Brain pericyte (primary cell): ENCODE results near the gene MEF2A.

Source experiments
- DNase-seq: peaks from one replicate; pipeline ENCODE4 v3.0.0-alpha.2; 2012; ENCODE audit warnings: low read depth, low spot score

MEF2A gene

DNA sequence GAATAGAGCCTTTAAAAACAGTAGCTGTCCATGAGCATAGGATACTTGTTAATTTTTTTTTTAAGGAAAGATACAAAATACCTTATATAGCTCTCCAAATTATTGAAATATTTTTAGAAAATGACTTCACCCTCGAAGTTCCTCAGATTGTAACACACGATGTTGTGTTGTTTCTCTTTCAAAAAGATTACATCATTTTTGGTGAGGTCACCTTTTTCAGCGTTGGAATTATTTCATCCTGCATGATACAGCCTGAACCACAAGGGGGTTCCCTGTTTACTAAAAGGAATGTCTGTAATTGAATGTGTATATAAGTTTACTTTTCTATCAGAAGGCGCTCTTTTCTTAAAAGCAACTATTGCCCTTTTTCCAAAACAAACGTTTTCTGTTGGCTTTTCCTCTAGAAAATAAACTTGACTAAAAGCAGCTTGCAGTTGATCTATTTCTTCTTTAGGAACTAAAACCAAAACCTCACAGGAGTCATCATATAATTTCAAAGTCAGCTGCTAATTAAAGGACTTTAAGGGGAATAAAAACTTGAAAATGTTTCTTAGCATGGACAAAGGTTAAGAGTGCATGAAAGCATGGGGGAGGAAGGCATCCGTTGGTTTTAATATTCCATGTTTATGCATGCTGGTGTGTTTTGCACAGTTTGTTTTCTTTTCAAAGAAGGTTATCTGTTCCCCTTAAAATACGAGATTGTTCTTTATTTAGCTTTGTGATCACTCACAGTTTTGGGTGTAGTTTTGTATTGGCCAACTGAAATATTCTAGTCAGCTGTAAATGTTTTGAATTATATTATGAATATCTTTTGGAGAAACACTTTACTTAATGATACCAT lies 138.0 kb downstream of the MEF2A start:
- peak; percentile 62 for DNase-seq

DNA sequence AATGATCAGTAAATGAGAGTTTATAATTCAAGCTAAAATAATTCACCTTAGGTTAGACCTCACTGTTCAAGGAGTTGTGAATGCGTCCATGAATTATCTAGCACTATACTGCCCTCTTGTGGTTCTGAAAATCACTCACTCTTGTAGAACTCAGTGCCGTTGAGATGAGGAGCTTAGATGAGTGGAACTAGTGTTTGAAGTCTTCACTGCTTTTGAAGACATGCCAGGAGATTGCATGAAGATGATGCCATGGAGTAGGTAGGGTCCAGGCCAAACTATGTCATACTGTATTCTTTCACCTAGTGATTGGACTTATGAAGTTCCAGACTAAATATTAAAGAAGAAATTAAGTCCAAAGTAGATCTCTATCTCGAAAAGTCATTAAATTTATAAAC lies 138.7 kb downstream of the MEF2A start:
- peak; percentile 67 for DNase-seq

DNA sequence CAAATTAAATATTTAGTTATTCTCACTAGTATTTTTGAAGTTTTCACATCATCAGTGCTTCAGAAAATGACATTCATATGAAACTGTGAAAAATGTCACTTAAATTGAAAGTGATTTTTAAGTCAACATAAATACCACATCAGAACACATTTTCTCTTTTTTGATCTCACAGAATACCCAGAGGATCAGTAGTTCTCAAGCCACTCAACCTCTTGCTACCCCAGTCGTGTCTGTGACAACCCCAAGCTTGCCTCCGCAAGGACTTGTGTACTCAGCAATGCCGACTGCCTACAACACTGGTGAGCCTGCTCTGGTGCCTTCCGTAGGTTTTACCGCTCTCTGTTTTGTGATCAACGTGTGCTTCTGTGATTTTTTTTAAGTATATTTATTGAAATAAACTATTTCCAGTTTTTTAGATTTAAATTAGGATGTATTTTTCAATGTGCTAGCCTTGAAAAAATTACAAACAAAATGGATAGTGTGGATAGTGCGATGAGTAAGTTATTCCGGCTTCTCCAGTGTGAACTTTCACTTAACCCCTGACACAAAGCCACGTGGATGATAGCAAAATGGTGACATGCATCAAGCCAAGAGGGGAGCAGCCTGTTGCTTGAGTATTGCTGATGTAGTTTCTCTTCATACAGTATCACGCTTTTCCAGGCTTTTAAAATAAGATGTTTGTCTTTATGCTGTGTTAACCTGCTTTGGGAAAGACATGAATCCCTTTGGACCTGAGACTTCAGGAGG lies 140.9 kb downstream of the MEF2A start:
- DNase-seq, result no peak

DNA sequence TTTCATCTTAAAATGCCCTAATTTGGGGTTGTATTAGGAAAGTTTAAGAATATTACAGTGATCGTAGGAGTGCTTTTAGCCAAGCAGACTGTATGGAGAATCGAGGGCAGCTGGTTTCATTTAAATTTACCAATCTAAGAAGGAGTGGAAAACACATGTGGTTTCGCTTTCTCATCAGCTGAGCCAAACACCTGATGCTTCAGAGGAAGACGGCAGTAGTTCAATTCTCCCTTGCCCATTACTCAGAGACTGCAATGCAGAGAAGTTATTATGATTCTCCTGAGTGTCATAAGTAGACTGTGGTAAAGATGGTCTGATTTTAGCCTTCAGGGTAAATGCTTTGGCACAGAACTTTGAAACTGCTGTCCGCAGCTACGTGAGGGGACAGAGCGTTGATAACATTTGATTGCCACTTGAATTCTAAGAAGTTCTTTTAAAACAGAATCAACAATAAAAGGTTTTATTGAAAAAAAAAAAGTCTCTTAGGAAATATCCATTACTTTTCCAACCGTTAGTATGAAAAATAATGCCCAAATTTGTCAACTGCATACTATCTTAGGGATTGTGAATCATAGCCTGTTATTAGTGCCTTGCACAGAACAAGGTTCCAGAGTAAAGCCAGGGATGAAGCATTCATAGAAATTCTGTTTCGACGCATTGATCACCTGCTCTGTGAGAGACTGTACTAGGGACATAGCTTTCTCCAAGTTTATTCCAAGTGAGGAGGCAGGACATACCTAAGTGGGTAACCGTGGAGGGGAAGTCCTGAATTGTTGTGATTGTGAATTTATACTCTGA lies 141.9 kb downstream of the MEF2A start:
- DNase-seq, result no peak

DNA sequence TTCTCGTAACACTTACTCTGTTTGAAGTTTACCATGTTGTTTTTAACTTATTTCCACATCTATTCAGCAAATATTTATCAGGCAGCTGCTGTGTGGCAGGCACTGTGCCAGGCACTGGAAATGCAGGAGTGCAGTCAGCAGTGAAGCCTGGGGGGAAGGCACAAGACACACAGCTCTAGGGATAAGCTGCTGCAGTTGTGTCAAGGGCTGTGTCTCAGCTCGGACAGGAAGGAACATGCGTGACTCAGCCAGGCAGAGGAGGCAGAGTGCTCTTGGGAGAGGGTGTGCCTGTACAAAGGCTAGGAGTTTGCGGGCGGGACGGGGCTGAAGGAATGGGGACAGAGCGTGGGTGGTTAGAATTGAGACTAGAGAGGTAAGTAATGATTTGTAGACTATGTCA lies 142.8 kb downstream of the MEF2A start:
- DNase-seq, result no peak

DNA sequence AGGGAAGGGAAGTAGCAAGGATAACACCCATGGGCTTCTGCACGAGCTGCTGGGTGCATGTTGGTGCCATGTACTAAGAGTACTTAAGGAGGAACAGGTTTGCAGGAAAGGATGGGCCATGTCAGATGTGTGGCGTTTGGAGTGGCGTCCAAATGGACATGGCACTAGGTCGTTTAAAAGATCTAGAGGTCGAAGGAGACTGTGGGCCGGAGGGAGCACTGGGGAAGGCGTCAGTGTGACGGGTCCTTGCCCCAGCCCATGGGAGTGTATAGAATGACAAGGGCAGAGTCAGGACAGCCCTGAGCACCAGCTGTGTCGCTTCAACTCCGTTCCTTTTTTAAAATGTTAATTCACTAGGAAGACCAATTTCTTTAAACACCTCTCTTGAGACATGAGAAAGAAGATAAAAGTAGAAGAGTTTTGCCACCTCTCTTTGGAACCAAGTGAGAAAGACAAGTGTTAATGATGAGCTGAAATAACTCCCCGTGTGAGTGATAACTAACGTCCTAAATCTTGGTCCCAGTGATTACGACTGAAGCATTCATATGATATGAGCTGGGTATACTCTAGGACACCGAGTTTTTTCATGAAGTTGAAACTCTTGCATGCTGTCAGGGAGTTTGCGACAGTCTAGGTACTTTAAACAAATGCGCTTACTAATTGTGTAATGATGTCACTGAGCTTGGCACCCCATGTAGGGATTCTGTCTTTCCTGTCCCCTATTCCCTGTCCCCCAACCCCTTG lies 143.6 kb downstream of the MEF2A start:
- DNase-seq, result no peak

DNA sequence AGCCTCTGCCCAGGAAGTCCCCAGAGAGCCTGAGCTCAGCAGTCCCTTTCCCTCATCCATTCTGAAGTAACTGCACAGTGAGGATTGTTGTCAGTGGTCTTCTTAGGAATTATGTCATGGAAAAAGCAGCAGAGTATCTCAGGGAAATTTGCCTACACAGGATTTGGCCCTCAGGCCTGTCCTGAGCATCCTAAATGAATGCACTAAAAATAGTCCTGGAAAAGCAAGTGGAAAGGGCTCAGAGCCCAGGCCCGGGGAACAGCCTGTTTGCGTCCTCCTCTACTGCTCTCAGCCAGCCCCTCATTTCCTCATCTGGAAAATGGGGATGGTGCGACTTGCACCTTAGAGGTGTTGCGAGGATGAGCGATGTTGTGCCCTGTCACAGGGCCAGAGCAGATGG lies 145.8 kb downstream of the MEF2A start:
- no peak for DNase-seq

DNA sequence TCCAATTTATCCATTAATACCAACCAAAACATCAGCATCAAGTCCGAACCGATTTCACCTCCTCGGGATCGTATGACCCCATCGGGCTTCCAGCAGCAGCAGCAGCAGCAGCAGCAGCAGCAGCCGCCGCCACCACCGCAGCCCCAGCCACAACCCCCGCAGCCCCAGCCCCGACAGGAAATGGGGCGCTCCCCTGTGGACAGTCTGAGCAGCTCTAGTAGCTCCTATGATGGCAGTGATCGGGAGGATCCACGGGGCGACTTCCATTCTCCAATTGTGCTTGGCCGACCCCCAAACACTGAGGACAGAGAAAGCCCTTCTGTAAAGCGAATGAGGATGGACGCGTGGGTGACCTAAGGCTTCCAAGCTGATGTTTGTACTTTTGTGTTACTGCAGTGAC lies 146.6 kb downstream of the MEF2A start:
- no peak for DNase-seq

DNA sequence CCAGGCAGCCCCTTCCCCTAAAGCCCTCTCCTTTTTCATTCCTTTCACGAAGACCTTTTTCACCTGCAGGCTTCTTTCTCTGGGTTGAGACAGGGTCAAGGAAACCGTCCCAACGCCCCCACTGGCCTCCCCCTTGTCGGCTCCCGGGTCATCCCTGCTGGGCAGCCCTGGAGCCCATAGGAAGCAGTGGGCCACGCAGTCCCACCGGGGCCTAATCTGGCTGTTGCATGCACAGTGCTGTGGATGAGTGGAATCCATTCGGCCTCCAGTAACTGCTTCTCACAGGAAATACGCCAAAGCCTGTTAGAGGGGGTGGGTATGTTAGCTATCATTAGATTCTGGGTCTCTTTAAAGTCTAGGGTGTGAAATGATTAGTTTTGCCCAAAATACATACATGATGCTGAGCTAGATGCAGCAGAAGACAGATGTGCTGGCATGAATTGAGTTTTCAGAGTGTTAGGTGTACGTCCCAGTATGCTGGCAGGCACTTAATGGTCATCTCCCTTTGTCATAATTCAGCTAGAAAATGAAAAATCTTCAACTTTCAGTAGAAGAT lies 150.8 kb downstream of the MEF2A start:
- DNase-seq, result no peak

DNA sequence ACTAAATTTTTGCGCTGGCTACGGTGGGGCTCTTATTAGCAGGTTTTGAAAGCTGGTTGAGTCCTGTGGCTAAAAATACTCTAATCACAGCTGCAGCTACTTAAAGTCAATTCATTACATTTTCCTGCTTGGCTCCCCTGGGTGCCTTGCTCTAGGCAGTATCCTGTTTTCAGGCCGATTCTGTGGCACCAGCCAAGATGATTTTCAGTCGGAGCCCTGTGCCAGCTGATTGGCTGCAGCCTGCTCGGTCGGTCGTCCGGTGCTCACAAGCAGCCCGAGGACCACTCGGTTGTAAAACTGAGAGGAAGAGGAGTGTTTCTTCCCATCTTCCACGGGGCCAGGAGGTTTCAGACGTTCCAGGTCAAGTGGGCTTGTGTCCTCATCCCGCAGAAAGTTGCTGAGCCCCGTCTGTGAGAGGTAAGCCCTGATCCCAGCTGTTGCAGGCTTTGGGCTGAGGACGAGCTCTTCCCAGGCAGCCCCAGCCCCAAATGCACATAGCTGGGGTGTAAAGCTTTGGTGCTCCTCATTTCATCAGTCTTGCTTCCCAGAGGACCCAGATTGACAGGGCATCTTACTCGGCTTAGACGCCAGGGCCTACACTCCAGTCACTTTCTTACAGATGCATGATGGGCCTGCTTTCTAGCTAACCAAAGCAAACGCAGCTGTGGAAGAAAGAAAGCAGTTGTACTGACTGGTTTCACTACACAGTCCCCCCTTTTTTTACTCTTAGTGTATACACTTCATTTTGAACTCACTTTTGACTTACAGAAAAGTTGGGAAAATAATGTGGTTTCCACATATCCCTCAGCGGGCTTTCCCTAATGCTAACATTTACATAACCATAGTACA lies 151.6 kb downstream of the MEF2A start:
- no peak for DNase-seq

DNA sequence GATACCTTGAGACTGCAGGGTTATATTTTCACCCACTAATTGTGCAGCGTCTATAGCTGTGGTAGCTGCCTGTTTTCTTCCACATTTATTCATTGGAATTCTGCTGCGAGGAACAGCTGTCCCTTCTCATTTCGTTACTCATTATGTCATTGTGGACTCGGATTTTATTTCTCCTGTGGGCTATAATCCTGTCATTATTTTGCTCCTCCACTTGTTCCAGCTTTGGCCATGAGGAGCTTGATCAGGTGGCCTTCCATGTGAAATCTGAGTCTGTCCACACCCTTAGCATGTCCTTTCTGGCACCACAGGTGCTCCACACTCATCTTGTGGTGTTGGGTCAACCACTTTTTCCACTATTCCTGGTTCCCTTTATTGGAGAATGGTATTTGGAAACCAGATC lies 152.6 kb downstream of the MEF2A start:
- no peak for DNase-seq

DNA sequence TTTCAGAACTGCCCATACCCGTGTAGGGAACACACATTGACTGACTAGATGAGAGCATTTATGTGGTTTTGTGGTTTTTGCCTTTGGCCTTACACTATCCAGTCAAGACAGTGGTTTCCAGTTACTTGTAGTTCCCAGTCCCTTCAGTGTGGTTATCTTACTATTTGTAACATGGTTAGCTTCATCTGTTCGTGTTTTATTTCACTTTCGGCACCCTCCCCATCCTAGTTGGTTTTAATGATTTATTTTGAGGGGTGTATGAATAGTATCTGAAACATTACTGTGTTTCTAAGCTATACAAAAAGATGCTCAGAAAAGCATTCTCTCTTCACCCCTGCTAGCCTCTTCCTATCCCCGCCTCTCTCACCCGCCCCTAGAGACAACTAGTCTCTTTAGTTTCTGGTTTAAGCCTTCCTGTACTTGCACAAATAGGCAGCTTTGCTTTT lies 153.3 kb downstream of the MEF2A start:
- DNase-seq, result no peak

DNA sequence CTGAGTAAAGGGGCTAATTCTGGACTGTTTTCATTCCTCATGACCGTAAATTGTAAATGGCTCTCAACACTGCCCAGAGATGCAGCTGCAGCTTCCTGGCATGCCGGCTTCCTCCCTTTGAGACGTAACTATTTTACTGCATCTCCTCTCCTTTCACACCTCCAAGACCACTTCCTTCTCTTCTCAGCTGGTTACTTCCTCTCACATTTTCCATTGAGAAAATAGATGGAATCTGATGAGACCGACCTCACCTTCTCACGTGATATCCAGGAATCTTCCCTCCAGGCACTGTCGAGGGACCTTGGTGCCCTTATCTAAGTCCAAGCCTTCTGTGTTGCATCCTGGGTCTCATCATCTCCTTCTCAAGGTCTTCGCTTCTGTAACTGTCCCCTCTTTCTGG lies 154.7 kb downstream of the MEF2A start:
- DNase-seq, result no peak

DNA sequence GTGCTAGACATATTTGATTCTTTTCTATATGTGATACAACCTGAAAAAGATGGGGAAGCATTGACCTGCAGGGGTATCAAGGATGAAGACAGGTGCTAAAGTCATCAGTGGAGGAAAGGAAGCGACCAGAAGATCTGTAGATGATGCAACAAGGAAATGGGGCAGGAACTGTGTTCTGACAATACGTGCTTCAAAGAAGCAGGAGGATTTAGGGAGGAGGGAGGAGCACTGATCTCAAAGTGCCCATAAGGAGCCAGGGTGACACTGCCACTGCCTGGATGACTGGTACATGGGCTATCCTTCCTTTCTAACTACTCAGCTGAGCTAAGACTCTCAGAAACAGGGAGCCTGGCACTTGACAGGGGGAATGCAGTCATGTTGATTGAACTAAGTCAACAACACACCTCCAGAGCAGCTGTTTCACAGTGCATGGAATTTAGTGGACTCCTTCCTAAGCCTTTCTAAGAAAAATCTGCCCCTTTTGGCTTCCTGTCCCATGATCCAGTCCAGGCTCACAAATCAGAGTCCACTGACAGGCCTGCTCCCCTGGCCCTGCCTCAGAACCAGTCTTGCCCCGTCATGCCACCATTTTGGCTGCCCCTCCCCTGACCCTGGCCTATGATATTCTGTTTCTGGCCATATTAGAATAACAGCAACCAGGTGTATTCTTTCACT lies 155.5 kb downstream of the MEF2A start:
- DNase-seq, result no peak

DNA sequence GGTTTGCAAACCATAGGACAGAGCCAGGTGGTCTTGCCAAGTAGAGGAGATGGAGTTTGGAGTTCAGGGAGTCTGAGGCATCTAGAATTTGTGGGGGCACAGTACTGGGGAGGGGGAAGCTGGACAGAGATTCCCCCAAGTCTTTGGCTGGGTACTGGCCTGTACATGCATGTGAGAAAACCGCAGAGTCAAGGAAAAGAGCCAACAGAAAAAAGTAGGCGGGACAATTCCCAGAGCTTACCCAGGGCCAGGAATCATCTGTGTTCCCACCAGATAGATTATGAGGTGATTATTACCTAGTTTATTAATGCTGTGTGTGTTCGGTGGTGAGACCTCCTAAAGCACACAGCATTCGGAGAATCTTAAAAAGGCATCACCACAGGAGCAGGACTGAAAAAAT lies 156.1 kb downstream of the MEF2A start:
- no peak for DNase-seq

DNA sequence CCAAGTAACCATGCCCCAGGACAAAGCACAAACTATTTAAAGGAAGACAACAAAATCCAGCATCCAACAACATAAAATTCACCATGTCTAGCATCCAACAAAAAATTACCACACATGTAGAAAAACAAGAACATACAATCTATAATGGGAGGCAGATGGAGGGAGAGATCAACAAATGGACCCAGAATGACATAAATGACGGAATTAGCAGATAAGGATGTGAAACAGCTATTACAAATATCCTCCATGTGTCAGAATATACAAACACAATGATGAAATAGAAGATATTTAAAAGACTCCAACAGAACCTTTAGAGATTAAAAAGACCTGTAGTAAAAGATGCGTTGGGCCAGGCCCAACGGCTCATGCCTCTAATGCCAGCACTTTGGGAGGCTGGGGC lies 156.6 kb downstream of the MEF2A start:
- DNase-seq, result no peak

DNA sequence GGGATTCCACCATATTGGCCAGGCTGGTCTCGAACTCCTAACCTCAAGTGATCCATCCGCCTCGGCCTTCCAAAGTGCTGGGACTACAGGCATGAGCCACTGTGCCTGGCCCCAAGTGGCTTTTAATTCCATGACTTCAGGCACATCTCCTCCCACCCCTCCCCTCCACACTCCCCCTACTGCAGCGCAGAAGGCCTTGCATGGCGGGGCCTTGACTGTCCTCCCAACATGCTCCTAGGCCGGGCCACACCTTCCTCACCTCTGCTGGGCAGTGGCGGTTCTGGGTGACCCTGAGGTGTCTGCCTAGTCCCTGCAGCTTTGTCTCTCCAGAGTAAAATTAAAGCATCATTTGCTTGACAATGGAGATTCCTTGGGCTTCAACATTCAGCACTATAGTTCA lies 160.5 kb downstream of the MEF2A start:
- DNase-seq, result no peak

DNA sequence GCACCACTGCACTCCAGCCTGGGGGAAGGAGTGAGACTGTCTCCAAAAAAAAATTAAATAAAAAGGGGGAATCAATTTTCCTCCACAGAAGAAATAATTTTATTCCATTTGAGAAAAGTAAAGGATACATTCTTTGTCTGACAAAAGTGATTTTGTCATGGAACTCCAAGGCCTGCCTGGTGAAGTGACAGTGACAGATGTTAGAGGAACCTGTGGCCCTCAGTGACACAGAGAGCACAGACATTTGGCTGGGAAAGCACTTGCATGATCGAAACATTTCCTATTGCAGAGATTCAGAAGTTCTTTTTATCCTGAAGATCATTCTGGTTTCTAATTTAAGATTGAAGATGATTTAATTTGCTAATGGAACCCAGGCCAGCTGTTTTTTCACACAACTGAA lies 161.5 kb downstream of the MEF2A start:
- no peak for DNase-seq

DNA sequence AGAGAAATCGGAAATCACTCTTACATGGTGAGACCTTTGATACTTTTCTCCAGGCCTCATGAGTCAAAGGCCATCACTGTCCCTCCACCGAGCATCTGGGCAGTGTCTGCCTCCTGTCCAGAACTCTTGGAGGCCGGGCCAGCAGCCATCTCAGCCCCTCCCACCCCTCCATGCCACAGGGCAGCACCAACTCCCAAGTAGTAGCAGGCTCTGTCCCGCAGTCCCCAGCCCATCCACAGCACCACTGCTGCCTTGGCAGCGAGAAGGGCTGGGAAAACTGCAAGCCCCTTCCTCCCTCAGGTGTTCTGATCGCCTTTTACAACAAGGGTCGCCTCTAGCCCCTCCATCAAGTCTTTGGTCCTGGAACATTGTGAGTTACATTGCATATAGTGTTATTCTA lies 161.9 kb downstream of the MEF2A start:
- DNase-seq, result no peak

DNA sequence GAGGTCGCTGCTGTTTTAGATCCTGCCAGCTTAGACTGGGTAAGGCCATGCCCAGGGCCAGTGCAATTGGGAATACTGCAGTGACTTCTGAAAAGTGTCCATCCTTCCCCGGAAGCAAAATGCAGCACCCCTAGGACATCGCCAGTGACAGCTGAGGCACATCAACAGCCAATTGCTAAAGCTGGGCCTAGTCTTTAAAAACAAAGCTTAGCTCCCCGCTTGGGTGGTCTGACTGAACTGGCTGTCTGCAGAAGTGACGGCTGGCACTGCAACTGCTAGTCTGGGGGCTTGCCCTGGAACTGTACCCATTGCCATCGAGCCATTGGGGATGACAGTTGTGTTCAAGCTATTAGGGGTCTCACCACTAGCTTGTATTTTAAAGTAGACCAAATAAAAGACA lies 163.1 kb downstream of the MEF2A start:
- no peak for DNase-seq
